HL-60 (cell line): ENCODE measurements around the gene DCAF15.
A peak's percentile ranks its signal among the peaks of the same experiment; 100 is the strongest.

Experiments
- DNase-seq, 2 experiments: peaks; one replicate each; pipeline ENCODE4 v3.0.0-alpha.2; 2010 to 2020; ENCODE audit warnings: low read depth in 1 of 2, low spot score in 1 of 2
- H3K27ac ChIP-seq: fragments of 250-450 bp; sonication (Bioruptor Pico); replicated peaks from 2 replicates; pipeline ENCODE4 v1.5.1; 2020; ENCODE audit warnings: mild to moderate bottlenecking, moderate library complexity
- H3K27me3 ChIP-seq: fragments of 250-450 bp; sonication (Bioruptor Pico); 2 replicates; pipeline ENCODE4 v1.5.1; 2021; ENCODE audit warnings: mild to moderate bottlenecking, moderate library complexity; ENCODE audit not compliant: insufficient read depth, poor library complexity, severe bottlenecking
- H3K4me3 ChIP-seq: replicated peaks from 2 replicates; pipeline ENCODE4 v1.5.1; 2011; ENCODE audit warnings: mild to moderate bottlenecking, control low read depth, low read length; ENCODE audit not compliant: insufficient read depth
- CTCF ChIP-seq: IDR thresholded peaks from one replicate; pipeline ENCODE4 v1.5.1; 2011; ENCODE audit warnings: low read length, control low read depth, inconsistent platforms; ENCODE audit not compliant: insufficient read depth
- GABPA ChIP-seq: IDR thresholded peaks from 2 replicates; pipeline ENCODE4 v1.6.1; 2012; ENCODE audit warnings: low read depth
- POLR2AphosphoS5 ChIP-seq: IDR thresholded peaks from 2 replicates; pipeline ENCODE4 v1.6.1; 2012; ENCODE audit warnings: low read depth
- SPI1 ChIP-seq: IDR thresholded peaks from 2 replicates; pipeline ENCODE4 v1.6.1; 2012; ENCODE audit warnings: low read depth, mild to moderate bottlenecking, borderline replicate concordance
- TF ChIP-seq, protein P1 (sequence below): IDR thresholded peaks from 2 replicates; pipeline ENCODE4 v1.6.1; 2012; ENCODE audit warnings: low read depth; ENCODE audit not compliant: insufficient replicate concordance

The DCAF15 gene

DNA sequence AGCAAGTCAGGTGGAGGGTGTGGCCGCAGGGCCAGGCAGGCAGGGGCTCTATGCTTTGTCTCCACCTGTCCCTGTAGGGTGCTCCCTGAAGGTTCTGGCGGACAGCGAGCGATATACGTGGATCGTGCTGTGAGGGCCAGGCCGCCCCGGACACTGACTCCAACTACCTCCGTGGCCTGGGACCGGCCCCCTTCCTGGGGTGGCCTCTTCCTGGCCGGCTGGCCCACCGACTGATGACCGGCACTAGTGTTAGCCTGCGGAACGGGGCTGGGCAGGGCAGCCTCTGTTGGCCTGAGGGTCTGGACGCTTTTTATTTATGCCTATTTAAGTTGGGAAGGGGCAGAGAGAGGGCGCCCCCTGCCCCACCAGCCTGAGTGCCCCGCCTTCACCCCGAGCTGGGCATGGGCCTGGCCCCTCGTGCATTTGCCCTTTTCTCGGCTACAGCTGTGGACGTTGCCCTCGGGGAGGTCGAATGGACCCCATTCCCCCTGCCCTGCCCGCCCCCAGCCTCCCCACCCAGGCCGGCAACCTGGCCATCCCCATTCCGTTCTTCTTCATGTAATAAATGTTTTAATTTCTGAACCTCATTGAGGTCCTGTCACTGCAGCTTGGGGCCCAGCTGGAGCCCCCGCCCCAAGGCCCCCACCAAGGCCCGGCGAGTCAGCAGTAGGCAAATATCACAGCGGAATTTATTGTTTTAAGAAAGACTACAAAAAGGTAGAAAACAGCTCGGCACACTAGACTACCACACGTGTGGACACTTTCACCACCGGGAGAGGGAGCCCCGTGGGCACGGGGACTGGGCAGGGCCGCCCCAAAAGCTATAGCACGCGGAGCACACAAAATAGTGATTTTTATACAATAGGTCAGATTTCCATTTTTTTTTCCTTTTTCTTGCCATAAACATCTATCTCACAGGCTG lies 8.8 kb downstream of the DCAF15 start:
- TF ChIP-seq POLR2AphosphoS5: peak; percentile 16; the same call in 1 of the 2 replicates
- TF ChIP-seq GABPA: no peak
- DNase-seq: no peak
- Histone ChIP-seq H3K4me3 (no peak overlapping the region), H3K27me3 (no peaks in the 10 kb centered on the region), H3K27ac (no peak overlapping the region)

DNA sequence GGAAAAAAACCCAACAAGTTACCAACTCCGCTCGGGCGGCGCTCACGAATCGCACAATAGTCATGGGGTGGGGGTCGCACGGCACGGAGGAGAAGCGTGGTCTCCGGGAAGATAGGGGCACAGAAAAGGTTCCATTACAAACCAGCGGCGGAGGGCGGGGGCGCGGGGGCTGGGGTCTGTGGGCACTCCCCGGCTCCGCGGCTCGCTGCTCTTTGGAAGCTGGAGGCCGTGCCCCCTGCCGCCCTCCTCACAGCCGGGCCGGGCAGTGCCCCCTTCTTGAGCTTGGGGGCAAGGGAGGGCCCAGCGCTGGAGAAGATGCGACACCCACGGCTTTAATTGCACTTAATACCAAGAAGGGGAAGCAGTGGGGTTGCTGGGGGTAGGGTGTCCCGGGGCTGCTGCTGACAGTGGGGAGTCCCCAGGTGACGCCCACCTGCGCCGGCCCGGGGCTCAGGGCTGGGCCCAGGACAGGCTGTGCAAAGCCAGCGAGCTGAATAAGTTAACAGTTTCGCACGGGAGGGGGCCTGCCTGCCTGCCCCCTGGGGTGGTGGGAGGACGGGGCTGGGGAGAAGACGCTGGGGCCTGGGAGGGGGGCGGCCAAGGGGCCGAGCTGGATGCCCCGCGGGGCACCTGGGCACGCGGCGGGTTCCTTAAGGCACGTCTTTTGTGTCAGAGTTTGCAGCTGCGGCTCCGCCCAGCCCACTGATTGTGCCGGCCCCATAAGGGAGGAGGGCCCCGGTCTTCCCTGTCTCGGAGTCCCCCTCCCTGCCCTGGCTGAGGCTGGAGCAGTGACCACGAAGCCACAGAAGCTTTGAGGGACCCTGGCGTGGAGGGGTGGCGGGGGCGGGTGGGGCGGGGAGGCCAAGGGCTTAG lies 9.8 kb downstream of the DCAF15 start:
- Histone ChIP-seq H3K27ac (no peak overlapping the region), H3K27me3 (no peaks in the 10 kb centered on the region), H3K4me3 (no peak overlapping the region)
- no peak for DNase-seq
- TF ChIP-seq, protein P1, sequence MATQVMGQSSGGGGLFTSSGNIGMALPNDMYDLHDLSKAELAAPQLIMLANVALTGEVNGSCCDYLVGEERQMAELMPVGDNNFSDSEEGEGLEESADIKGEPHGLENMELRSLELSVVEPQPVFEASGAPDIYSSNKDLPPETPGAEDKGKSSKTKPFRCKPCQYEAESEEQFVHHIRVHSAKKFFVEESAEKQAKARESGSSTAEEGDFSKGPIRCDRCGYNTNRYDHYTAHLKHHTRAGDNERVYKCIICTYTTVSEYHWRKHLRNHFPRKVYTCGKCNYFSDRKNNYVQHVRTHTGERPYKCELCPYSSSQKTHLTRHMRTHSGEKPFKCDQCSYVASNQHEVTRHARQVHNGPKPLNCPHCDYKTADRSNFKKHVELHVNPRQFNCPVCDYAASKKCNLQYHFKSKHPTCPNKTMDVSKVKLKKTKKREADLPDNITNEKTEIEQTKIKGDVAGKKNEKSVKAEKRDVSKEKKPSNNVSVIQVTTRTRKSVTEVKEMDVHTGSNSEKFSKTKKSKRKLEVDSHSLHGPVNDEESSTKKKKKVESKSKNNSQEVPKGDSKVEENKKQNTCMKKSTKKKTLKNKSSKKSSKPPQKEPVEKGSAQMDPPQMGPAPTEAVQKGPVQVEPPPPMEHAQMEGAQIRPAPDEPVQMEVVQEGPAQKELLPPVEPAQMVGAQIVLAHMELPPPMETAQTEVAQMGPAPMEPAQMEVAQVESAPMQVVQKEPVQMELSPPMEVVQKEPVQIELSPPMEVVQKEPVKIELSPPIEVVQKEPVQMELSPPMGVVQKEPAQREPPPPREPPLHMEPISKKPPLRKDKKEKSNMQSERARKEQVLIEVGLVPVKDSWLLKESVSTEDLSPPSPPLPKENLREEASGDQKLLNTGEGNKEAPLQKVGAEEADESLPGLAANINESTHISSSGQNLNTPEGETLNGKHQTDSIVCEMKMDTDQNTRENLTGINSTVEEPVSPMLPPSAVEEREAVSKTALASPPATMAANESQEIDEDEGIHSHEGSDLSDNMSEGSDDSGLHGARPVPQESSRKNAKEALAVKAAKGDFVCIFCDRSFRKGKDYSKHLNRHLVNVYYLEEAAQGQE: no peak
- no peak for TF ChIP-seq POLR2AphosphoS5
- no peak for TF ChIP-seq CTCF
- no peak for TF ChIP-seq GABPA
- no peak for TF ChIP-seq SPI1

DNA sequence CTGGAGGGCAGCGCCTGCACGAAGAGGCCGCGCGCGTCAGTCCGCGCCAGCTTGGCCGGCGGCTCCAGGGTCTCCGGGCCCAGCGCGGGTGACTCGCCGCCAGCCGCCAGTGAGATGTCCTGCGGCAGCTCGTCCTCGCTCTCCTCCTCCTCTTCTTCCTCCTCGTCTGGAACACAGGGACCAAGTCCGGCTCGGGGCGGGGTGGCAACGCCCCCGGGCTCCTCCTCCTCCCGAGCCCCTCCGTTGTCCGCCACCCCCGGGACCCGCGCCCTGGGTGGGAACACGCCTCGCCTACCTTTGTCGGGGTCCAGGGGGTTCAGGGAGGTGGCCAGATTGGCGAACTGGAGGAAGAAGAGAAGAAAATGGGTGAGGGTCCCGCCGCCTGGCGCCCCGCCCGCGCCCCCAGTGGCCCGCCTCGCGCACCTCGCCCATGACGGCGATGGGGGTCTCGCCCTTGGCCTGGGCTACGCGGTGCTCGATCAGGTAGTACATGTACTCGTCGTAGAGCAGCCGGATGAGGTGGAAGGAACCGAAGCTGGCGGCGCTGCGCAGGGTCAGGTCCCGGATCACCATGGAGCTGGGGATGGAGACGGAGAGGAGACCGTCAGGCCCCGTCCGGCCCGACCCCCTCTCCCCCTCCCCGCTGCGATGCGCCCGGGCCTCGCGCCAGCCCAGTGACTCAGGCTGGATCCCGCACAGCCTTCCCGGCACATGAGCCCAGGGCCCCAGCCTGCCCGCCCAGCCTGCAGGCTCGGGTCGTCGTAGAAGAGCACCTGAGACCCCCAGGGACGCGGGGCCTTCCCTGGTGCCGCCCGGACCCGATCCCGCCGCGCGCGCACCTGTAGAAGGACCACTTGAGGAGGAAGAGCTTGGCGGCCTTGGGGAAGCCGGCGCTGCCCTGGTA lies 10.6 kb downstream of the DCAF15 start:
- H3K27ac ChIP-seq: no peak overlapping the region
- H3K27me3 ChIP-seq: no peaks in the 10 kb centered on the region
- TF ChIP-seq, protein P1: no peak
- TF ChIP-seq SPI1 (no peak), POLR2AphosphoS5 (no peak), CTCF (no peak), GABPA (no peak)
- no peak for DNase-seq
- H3K4me3 ChIP-seq: no peak overlapping the region
